Gastroesophageal sphincter (tissue), 3 donors: Measurements from ENCODE around the gene PNKP.

Source experiments
- CTCF ChIP-seq, 4 experiments: fragments of 200-600 bp in 2 of 4; fragments of 450-650 bp in 2 of 4; sonication (generic) in 1 of 4; IDR thresholded peaks; one replicate each; pipeline ENCODE4 v1.5.1; 2017 to 2019; ENCODE audit warnings: antibody characterized with exemption in 4 of 4, mild to moderate bottlenecking in 2 of 4, moderate library complexity in 2 of 4
- POLR2AphosphoS5 ChIP-seq: sonication (generic); formaldehyde crosslinking; IDR thresholded peaks from one replicate; pipeline ENCODE4 v1.6.1; 2017; ENCODE audit warnings: antibody characterized with exemption

GRCh38 chr19:49829200-49829599, 38.2 kb downstream of the PNKP start:
- TF ChIP-seq CTCF (IDR thresholded peaks at IDR 0.05) = no peak
- no peak for TF ChIP-seq POLR2AphosphoS5
